ENCODE results near the gene RAB3B.

GRCh38 chr1:51901151-51901550 lies 89.3 kb downstream of the RAB3B start:
- no peak for TF ChIP-seq CTCF (IDR thresholded peaks at IDR 0.05)
- no peak for TF ChIP-seq POLR2AphosphoS5 (IDR thresholded peaks at IDR 0.05)
- no peak for TF ChIP-seq POLR2A (IDR thresholded peaks at IDR 0.05)

Data from transverse colon (tissue), 4 donors.